Tibial nerve (tissue), 4 donors: ENCODE measurements around the gene RAB3B.

Experiments used
- CTCF ChIP-seq, 5 experiments: fragments of 200-600 bp in 3 of 5; fragments of 450-650 bp in 2 of 5; sonication (generic) in 3 of 5; IDR thresholded peaks; one replicate each; pipeline ENCODE4 v1.5.1; 2016 to 2019; ENCODE audit warnings: antibody characterized with exemption in 5 of 5, mild to moderate bottlenecking in 3 of 5, moderate library complexity in 2 of 5
- EP300 ChIP-seq, 2 donors: sonication (generic); formaldehyde crosslinking; IDR thresholded peaks; one replicate each; pipeline ENCODE4 v1.6.1; 2017; ENCODE audit warnings: antibody characterized with exemption in 2 of 2, mild to moderate bottlenecking in 1 of 2
- POLR2A ChIP-seq, 2 donors: fragments of 450-650 bp; IDR thresholded peaks; one replicate each; pipeline ENCODE4 v1.6.1; 2017; ENCODE audit warnings: antibody characterized with exemption in 2 of 2, mild to moderate bottlenecking in 2 of 2, moderate library complexity in 2 of 2

DNA sequence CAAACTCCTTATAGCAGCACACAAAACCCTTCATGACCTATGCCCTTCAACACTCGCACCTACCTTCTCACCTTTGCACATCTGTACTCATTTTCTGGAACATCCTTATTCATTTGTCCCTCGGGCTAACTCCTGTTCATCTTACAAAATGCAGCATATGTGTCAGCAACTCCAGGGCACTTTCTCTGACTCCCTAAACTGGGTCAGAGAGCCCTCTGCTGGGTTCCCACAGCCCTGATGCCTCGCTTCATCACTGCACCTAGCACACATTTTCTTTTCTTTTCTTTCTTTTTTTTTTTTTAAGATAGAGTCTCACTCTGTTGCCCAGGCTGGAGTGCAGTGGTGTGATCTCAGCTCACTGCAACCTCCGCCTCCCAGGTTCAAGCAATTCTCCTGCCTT is 54.0 kb downstream of the RAB3B start:
- TF ChIP-seq POLR2A (IDR thresholded peaks at IDR 0.05): no peak
- TF ChIP-seq CTCF (IDR thresholded peaks at IDR 0.05): no peak
- no peak for TF ChIP-seq EP300 (IDR thresholded peaks at IDR 0.05)
